Measurements from ENCODE around the gene TBC1D21.
A peak's percentile ranks its signal among the peaks of the same experiment; 100 is the strongest.

TBC1D21 gene, protein sequence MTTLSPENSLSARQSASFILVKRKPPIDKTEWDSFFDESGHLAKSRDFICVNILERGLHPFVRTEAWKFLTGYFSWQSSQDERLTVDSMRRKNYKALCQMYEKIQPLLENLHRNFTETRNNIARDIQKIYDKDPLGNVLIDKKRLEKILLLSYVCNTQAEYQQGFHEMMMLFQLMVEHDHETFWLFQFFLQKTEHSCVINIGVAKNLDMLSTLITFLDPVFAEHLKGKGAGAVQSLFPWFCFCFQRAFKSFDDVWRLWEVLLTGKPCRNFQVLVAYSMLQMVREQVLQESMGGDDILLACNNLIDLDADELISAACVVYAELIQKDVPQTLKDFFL

DNA sequence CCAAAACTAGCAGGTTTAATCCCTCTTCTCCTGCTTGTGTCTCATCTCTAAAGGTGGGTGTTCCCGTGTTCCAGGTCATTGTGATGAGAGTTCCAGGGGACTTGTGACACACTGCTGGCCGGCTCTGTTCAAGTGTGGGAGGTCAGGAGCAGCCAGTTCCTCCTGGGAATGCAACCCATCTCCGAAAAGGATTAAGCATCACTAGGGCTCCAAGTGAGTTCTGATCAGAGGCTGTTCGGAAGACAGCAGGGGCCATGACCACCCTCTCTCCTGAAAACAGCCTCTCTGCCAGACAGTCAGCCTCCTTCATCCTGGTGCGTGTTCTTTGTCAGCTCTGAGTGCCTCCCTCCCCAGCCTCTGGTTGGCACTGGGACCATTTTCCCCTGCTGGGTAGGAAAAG is at the start of gene TBC1D21:
TBC1D21 (plus strand) TSS at position 109 of the 400 bp plus-strand sequence; CDS start at position 255, 146 bp downstream.
- no peak for DNase-seq

DNA sequence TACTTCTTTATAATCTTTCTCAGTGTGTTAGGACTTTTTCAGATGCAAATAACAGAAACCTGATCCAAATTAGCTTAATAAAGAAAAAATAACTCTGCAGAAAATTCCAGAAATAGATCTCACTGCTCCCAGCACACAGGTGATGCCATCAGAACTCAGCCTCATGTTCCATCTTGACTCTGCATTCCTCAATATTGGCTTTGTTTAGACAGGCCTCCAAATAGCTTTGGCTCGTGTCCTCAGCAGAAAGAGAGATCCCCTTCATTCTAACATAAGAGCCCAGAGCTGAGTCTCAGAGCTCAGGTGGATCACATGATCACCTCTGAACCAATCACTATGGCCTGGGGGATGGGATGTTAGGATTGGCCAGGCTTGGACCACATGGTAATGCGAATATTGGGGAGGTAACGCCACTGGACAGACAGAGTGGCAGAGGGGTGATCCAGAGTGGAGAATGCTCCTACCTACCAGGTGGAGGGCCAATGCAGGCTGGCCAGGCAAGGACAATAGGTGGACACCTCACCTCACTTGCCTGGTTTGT is 46.6 kb upstream of the TBC1D21 start:
- DNase-seq: no peak

DNA sequence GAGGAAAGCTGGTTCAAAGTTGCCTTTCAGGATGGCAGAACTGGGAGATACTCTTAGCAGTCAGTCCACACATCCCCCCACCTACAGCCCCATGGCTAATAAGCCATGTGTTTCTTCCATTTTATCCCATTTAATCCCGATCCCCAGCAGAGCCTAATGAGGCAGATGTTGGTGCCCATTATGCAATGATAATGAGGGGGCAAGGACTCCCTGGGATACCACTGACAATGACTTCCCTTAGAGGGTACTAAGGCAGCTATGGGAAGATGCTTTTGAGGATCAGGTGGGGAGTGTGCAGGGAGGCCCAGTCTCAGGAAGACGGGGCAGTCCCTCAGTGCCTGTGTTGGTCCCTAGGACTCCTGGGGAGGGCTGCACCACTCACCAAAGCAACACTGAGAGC is 43.8 kb upstream of the TBC1D21 start:
- DNase-seq: no peak

DNA sequence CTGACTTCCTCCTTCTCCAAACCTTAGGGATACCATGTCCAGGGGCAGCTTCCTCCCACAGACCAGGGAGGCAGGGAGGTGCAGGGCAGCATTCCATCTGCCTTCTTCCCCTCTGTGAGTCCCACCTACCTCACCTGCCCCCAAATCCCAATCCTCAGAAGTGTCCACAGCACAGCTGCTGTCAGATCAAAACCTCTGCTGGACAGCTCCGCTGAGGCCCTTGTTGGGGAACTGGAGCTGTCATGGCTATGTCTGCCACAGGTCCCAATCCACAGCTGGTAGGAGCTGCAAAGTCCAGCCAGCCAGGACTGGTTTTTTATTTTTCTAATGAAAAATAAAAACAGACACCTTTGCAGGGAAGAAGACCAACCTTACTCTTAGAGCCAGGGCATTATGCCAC is 40.7 kb upstream of the TBC1D21 start:
- DNase-seq: no peak

DNA sequence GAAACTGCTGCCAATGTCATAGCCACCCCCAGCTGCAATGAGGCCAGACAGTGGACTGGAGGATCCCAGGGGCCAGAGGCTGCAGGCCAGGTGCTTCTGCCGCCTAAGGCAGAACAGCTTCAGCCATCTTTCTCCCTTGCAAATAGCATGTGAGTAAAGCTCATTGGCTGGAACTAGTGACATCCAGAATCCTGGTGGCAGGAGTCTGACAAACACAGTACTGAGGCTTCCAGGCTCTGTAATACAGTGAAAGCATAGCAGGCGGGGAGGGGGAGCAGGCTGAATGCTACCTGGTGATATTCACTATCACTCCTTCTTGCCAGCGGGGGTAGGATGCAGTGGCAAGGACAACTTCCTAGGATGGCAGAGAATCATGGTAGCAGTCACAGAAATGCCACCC is 36.5 kb upstream of the TBC1D21 start:
- DNase-seq: no peak

DNA sequence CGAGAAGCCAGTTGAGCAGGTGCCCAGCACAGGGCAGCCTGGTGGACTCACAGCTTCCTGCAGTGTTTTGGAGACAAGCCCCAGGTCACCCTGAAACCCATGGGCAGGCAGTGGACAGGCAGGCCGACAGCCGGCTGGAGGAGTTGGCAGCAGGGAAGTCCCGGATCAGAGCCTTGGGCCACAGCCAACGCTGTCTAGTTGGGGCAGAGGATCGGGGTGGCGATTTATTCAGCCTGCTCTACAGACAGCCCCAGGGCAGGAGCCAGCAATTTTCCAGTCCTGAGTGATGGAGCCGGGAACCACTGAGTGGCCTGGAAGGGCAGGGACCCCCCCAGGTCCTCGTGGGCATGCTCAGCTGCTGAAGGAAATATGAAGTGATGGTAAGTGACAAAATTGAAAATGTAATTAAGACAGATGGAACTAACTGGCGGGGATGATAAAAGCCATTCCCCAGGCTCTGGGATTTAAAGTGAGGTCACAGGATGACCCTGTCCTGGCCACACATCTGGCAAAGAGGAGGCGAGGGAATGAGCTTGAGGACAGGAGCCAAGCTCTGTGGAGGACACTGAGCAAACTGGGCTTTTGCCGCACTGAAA is 34.4 kb upstream of the TBC1D21 start:
- DNase-seq: peak; percentile 25

DNA sequence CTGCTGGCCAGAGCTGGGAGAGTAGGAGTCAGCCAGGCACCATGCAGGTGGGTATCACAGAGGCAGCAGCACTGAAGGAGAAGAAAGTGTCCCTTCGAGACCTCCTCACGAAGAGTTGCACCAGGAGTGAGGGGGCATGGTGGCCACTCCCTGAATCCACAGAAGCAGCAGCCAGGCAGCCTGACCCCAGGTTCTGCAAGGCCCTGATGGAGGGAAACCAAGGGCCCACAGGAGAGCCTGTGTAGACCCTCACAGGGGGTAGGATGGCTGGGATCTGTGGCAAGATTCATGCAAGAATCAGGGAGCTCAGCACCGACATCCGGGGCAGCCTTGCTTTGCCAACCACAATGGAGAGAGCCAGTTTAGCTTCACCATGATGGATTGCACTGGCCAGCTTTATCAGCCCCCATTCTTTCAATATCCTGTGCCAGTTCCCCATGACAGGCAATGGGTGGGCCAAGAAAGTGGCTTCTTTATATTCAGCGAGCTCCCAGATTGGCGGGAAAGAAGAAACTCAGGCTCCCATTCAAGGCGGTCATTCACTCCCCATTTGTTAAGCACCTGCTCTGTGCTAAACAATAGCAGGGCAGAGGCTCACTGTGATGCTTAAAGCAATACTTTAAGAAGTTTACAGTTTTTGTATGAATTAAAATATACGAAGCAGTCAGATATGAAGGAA is 33.5 kb upstream of the TBC1D21 start:
- no peak for DNase-seq

DNA sequence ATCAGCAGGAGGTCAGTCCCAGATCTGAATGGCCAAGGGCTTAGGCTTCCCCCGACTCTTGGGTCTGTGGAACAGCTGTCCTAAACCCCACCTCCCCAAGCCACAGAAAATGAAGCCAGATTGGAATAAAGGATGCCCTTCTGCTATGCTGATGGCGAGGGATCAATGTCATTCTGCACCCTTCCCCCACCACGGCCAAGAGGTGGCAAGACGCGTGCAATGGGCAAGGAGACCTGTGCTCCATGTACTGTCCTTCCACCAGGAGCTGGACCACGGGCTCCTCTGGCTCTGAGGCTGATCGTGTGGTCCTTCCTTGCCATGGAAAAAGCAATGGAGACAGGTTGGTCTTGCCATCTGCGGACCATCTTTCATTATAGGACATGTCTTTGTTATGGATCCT is 32.6 kb upstream of the TBC1D21 start:
- DNase-seq: no peak

DNA sequence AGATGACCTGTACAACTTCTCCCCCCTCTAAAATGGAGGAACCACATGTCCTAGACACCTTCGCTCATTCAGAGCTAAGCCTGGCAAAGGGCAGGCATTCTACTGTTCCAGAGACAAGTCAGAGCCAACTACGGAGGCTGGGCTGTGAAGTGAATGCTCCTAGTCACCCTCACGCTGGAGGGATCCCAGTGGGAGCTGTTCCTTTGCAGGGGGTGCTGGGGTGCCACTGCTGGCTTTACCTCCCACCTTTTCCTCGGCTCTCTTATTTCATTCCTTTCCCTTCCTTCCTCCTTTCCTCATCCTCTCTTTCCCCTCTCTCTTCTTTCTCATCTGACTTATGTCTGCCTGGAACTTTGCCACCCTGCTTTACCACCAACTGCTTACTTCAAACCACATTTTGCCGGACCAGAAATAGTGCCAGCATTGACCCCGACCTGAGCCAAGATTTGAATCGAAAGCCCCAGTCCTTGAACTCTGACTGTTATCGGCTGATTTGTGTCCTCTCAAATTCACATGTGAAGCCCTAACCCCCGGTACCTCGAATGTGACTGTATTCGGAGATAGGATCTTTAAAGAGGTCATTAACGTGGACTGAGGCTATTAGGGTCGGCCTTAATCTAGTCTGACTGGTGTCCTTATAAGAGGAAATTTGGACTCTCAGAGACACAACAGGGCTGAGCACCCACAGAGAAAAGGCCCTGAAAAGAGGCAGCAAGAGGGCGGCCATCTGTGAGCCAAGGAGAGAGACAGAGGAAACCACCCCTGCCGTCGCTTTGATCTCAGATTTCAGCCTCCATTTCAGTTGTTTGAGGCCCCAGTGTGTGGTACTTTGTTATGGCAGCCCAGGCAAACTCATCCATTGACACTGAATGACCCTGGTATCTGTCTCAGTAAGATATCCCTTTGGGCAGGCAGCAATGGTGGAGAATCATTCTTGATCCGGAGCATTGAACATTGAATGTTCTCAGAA is 31.3 kb upstream of the TBC1D21 start:
- peak; percentile 21 for DNase-seq

DNA sequence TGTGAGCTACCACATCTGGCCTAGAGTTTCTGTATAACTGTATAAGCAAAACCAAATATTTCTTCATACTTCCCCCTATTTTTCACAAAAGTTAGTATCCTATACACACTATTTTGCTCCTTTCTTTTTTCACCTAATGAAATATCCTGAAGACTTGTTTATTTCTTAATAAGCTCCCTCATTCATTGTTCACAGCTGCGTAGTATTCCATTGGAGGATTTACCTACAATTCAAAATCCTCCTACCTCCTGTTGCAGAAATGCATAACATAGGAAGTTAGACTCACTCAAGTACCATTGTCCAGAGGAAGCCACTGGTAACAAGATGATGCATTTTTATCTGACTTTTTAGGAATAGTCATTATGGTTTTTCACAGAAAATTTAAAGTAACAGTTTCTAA is 29.6 kb upstream of the TBC1D21 start:
- DNase-seq: no peak

DNA sequence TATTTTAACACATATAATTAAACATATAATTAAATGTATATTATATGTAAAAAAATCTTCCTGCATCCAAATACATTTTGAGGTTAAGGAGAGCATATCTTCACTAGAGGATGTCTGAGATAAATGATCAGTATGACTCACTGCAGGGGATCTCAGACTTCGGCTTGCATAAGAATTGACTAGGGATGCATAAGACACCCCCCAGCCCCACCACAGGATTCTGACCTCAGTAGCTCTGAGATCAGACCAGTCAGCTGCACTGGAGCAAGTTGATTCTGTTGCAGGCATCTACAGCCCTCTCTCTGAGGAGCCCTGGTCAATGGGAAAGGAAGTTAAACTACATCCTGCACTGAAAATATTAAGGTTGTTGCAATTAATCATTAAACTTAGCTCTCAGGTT is 29.0 kb upstream of the TBC1D21 start:
- DNase-seq: no peak

DNA sequence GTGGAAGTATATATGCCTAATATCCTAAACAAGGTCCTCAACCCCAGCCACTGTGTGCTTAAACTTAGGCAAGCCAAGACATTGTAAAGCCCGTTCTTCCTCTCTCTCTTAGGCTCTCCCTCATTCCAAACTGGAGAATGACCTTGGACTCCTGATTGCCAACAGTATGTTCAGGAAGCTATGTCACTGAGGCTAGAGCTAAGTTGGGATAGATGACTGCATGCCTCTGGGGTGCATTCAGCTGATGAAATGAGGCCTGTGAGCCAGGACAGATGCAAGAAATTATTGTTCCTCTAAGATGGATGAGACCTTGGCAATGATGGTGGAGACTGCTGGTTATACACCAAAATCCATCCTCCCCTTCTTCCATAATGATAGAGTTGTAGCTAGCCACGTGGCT is 27.9 kb upstream of the TBC1D21 start:
- DNase-seq: no peak

DNA sequence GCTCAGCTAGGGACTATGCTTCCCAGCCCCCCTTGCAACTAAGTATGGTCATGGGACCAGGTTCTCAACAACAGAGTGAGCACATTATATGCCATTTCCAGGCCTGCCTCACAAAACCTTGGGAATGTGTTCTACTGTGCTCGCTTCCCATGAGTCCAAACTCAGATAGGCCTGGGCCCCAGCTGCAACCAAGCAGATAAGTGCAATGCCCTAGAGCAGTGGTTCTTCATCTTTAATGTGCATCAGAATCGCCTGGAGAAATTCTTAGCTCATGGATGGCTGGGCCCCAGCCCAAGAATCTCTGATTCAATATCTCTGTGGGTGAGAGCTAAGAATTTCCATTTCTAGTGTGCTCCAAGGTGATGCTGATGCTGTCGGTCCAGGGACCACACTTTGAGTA is 27.5 kb upstream of the TBC1D21 start:
- DNase-seq: no peak

DNA sequence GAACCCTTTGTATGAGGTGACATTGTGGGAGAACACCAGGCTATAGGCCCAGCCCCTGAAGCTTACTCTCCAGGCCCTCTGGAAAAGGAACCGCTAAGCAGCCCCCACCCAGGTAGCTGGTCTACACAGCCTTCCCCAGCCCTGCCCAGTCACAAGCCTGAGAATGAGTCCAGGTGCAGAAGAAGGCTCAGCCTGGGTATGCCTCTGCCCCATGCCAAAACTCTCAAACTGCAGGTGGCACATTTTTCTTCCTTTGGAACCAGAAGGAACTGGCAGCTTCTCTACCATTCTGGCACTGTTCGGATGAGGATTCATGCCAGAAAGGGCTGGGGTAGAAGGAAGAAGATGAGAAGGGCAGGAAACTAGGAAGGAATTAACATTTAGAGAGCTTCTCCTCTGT is 23.7 kb upstream of the TBC1D21 start:
- no peak for DNase-seq

DNA sequence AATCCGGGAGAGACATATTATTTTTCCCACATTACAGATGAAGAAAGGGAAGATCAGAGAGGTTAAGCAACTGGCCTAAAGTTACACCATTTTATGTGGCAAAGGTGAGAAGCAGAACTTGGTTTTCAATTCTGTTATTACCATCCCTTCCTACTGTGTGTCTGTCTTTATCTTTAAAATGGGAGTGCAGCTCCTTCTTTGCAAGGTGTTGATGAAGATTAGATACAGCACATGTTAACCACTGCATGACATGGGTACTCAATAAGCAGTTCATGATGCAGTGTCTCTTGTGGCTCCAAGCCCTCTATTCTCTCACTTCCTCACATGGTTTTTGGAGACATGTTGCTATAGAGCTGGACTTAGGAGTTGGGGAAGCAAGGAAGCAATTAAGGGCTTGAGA is 23.1 kb upstream of the TBC1D21 start:
- DNase-seq: no peak

DNA sequence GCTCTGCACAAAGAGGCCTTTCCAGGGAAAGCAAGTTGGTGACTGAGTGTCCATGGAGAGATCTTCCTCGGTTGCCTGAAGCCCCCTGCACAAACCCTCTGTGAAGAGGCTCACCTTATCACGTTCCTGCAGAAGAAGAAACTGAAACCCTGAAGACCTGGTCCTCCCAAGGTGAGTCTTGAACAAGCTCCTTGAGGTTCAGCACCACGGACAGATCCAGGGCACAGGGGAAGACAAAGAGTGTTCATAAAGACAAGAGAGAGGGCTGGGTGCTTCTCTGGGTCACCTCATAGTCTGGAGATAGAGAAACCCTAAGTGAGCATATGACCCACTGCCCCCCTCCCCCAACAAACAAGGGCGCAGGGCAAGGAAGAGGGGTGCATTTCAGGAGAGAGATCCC is 21.7 kb upstream of the TBC1D21 start:
- peak; percentile 89 for DNase-seq

DNA sequence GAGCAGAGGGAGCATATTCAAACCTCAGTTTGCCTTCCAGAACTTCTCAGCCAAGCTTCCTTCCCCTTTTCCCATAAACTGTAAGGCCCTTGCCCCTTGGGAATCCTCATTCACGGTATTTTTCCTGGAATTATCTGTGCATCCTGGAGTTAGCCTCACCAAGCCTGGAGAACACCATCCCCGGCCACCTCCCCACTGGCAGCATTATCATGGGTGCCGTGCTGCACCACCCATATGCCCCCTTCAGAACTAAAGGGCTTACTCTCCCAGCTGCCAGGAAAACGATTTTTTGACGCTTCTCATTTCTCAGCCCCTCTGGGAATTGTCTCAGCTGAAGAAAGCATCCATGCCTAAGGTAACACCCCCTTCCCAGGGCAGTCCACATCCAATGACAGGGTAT is 20.9 kb upstream of the TBC1D21 start:
- no peak for DNase-seq

DNA sequence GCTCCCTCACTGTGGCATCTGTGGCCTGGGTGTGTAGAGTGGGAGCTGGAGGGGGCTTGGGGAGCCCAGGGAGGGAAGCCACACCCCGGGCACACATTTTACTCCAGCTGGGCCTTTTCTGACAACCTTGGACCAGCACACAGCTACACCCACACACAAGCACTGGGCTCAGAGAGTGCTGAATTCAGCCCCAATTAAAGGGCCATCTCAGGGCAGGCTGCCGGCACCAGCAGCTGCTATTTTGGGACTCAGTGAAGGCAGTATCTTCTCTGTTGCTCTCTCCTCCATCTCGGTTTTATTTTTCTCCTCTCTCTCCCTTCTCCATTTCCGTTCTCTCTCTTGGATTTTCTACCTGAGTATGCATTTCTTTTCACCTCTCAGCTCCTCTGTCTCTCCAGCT is 19.1 kb upstream of the TBC1D21 start:
- no peak for DNase-seq

DNA sequence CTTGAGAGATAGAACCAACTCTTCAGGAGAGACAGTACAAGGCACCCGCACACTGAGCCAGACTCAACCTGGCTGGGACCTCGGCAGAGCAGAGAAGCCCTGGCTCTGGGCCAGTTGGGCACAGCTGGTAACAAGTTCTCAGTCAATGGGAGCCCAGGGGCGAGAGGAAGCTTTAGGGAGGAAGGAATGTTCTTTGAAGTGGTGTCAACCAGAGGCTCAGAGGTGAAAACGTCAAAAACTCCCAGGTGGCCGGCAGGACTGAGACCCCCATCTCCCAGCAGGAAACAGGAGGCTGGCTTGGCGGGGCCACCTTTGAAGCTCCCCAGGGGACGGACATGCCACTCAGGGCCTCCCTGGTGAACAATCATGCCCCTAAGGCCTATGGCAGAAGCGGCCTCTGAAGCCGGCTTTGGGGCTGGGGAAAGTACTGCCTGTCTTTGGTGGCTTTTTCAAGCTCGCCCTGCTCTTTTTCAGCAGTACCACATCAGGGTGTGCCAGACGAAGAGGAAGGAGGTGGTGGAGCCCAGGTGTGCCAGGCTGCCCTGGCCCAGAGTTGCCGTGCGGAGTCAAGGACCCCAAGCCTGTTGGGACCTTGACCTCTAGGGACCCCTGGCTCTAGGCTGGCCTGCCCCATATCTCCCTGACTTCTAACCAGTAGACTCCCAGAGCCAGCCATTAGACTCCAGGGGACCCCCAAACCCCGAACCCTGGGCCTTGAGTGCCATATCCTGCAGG is 16.7 kb upstream of the TBC1D21 start:
- DNase-seq: peak; percentile 69

DNA sequence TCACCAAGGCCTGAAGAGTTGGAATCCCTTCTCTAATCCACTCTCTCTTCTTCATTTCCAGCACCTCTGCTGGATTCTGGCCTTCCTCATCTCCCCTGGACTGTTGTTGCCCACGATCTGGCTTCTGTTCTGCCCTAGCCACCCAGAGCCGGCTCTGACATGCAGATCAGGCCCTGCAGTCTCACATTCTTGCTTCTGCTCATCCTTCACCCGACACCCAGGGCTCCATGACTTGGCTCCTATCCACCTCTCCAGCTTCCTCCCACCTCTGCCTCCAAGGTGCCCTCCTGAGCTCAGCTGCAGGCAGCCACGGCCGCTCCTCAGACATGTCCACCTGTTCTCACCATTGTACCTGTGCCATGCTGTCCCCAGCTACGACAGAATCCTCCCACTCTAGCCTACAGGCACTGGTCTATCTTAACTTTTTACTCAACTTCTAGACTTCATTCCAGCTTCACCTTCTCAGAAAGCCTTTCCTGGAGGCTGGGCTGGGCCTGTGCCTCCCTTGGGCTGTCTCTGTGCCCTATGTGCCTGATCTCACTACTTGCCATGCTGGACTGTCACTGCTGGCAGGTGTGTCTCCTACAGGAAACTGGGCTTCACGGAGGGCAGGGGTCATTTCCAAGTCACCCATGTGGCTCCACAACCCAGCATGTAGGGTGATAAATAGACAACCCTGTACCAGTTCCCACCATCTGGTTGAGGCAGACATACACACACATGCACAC is 16.0 kb upstream of the TBC1D21 start:
- DNase-seq: no peak

DNA sequence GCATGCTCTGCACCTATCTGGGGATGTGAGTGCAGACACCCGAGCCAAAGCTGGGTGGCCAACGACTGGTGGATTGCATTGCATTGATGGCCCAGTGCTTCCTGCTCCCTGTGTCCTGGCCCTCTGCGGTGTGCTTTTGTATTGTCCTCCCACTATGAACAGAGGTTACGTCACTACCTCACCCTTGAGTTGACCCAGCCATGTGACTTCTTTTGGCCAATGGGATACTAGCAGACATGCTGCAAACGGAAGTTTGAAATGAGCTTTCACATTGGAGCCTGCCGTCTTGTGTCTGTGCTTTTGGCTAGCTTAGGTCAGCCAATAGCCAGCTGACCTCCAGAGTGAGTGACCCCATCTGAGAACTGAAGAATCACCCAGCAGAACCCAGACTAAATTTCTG is 15.3 kb upstream of the TBC1D21 start:
- DNase-seq: peak; percentile 37
